ENCODE data around the gene TRAF3IP1. TPM values are rescaled to one million over a fixed set of nuclear protein-coding genes. Genes with fewer than 3 reads are reported as not detected.

TRAF3IP1 gene
- total and polyA plus RNA-seq, 2 of the 13 experiments (the other 11 are each of a cell fraction or from before 2014, with no cell fraction given): 4.1 to 12.9 TPM

- no peak for TF ChIP-seq PRDM4 (CRISPR knock-in tag; IDR thresholded peaks at IDR 0.05; ENCODE audit: borderline replicate concordance)
- TF ChIP-seq RFX5 (IDR thresholded peaks at IDR 0.05; ENCODE audit: low read depth, low read length): peak; percentile 47; the same call in 1 of the 2 replicates
- TF ChIP-seq SOX6 (IDR thresholded peaks at IDR 0.05): no peak
- TF ChIP-seq SOX6 (CRISPR knock-in tag; IDR thresholded peaks at IDR 0.05): peak; percentile 43; the same call in 1 of the 2 replicates
- TF ChIP-seq MAZ (IDR thresholded peaks at IDR 0.05; ENCODE audit: borderline replicate concordance, low read depth, low read length): peak; percentile 96
- peak; percentile 78; the same call in 1 of the 2 replicates for TF ChIP-seq MAZ (CRISPR knock-in tag; IDR thresholded peaks at IDR 0.05; ENCODE audit: low read depth)
- TF ChIP-seq PRDM10 (CRISPR knock-in tag; IDR thresholded peaks at IDR 0.05; ENCODE audit: low read depth): peak; percentile 21; the same call in 1 of the 2 replicates
- peak; percentile 76 for TF ChIP-seq THAP11 (CRISPR knock-in tag; IDR thresholded peaks at IDR 0.05)
- peak; percentile 15; the same call in 1 of the 2 replicates for TF ChIP-seq ZSCAN20 (CRISPR knock-in tag; IDR thresholded peaks at IDR 0.05; ENCODE audit: borderline replicate concordance)
- TF ChIP-seq ZC3H13 (CRISPR knock-in tag; IDR thresholded peaks at IDR 0.05): 0 out of 2 replicates have a peak, but pooled peaks have one; percentile 4
- TF ChIP-seq NKX3-1 (CRISPR knock-in tag; IDR thresholded peaks at IDR 0.05): no peak
- TF ChIP-seq ARID4A (CRISPR knock-in tag; IDR thresholded peaks at IDR 0.05; ENCODE audit: borderline replicate concordance): peak; percentile 92
- TF ChIP-seq ZNF230 (CRISPR knock-in tag; IDR thresholded peaks at IDR 0.05): 0 out of 2 replicates have a peak, but pooled peaks have one; percentile 3
- TF ChIP-seq YY1 (IDR thresholded peaks at IDR 0.05; ENCODE audit: insufficient read depth, insufficient replicate concordance, low read depth, low read length): peak; percentile 54
- peak; percentile 99 for TF ChIP-seq SAP130 (CRISPR knock-in tag; IDR thresholded peaks at IDR 0.05; ENCODE audit: low read depth)
- TF ChIP-seq SIN3A (IDR thresholded peaks at IDR 0.05; ENCODE audit: borderline replicate concordance, low read depth, low read length): peak; percentile 95; the same call in 1 of the 2 replicates
- TF ChIP-seq IRF2 (CRISPR knock-in tag; IDR thresholded peaks at IDR 0.05): 0 out of 2 replicates have a peak, but pooled peaks have one; percentile 44
- 0 out of 2 replicates have a peak, but pooled peaks have one; percentile 11 for TF ChIP-seq TBP (CRISPR knock-in tag; IDR thresholded peaks at IDR 0.05)
- no peak for TF ChIP-seq GPN1 (CRISPR knock-in tag; IDR thresholded peaks at IDR 0.05; ENCODE audit: borderline replicate concordance)
- peak; percentile 67; the same call in 1 of the 2 replicates for TF ChIP-seq ZNF547 (CRISPR knock-in tag; IDR thresholded peaks at IDR 0.05)
- TF ChIP-seq RFXAP (CRISPR knock-in tag; IDR thresholded peaks at IDR 0.05; ENCODE audit: borderline replicate concordance): 0 out of 2 replicates have a peak, but pooled peaks have one; percentile 22
Measured at GRCh38 chr2:238320246-238320647, at the start of gene TRAF3IP1 (continued).
